ENCODE results near the gene TLE2.

DNA sequence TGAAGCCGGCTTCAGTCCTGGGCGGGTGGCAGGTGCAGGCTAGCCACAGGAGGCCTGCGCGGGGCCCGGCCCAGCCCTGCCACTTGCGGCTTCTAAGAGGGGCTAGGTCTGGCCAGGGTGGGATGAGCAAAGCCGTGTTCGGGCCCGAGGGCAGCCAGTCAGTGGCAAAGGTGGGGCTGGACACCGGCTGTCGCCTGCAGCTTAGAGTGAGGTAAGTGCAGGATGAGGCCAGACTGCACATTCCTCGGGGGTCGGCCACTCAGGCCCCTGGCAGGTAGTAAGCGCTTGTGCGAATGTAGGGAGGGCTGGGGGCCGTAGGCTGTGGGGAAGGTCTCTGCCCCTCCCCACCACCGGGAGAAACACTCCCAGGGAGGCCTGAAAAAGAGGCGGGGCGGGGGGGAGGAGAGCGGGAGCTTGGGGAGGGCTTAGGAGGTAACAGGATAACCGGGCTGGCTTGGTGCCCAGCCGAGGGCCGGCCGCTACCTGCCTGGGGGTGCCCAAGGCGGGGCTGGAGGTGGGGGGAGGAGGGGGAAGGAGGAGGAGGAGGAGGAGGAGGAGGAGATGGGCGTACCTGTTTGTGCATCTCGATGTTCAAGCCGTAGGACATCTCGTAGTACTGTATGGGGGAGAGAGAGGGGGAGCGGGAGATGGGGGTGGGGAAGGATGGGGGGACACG lies 26.8 kb upstream of the TLE2 start:
- TF ChIP-seq, protein P1, sequence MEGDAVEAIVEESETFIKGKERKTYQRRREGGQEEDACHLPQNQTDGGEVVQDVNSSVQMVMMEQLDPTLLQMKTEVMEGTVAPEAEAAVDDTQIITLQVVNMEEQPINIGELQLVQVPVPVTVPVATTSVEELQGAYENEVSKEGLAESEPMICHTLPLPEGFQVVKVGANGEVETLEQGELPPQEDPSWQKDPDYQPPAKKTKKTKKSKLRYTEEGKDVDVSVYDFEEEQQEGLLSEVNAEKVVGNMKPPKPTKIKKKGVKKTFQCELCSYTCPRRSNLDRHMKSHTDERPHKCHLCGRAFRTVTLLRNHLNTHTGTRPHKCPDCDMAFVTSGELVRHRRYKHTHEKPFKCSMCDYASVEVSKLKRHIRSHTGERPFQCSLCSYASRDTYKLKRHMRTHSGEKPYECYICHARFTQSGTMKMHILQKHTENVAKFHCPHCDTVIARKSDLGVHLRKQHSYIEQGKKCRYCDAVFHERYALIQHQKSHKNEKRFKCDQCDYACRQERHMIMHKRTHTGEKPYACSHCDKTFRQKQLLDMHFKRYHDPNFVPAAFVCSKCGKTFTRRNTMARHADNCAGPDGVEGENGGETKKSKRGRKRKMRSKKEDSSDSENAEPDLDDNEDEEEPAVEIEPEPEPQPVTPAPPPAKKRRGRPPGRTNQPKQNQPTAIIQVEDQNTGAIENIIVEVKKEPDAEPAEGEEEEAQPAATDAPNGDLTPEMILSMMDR (IDR thresholded peaks at IDR 0.05; ENCODE audit: low read length): no peak
- TF ChIP-seq EZH2 (optimal IDR thresholded peaks at IDR 0.05; ENCODE audit: low read depth, low read length): no peak
